Measurements from ENCODE around the gene KIAA2012.

DNA sequence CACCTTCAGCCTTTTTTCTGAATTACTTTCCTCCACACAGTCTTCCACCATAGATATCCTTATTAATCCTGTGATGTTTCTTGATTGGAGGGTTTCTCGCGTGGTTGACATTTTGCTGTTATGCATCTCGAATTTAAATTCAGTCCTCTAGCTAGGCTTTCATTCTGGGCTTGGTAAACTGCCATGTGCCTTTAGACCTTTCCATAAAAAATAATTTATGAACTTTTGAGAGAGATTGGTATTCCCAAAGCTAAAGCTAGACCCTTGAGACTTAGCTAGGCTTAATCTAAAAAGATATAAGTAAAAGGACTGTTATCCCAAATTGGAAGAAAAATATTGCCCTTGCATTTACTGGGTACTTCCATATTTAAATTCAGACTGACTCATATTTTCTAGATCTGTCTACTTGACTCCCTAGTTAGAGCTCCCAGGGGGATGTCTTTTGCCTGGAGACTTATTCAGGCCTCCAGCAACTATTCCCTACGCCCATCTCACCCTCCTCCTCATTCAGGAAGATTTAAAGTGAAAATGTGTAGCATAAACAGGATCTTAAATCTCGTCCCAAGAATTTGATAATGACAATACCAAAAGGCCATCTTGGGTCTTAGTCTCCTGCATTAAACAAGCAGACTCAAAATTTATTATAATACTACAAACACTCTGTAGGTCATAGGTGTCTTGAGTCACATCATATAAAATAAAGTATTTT, 60.3 kb downstream of the KIAA2012 start:
- TF ChIP-seq, protein P1, sequence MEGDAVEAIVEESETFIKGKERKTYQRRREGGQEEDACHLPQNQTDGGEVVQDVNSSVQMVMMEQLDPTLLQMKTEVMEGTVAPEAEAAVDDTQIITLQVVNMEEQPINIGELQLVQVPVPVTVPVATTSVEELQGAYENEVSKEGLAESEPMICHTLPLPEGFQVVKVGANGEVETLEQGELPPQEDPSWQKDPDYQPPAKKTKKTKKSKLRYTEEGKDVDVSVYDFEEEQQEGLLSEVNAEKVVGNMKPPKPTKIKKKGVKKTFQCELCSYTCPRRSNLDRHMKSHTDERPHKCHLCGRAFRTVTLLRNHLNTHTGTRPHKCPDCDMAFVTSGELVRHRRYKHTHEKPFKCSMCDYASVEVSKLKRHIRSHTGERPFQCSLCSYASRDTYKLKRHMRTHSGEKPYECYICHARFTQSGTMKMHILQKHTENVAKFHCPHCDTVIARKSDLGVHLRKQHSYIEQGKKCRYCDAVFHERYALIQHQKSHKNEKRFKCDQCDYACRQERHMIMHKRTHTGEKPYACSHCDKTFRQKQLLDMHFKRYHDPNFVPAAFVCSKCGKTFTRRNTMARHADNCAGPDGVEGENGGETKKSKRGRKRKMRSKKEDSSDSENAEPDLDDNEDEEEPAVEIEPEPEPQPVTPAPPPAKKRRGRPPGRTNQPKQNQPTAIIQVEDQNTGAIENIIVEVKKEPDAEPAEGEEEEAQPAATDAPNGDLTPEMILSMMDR (IDR thresholded peaks at IDR 0.05; ENCODE audit: borderline replicate concordance, extremely low read depth, low read length, poor library complexity, severe bottlenecking): no peak
- TF ChIP-seq EZH2 (IDR thresholded peaks at IDR 0.05; ENCODE audit: borderline replicate concordance, low read depth, low read length, severe bottlenecking): no peak

Data from DND-41 (cell line).